Measurements from ENCODE around the gene FIBIN.

GRCh38 chr11:26987272-26987671, 6.6 kb upstream of the FIBIN start:
- TF ChIP-seq EZH2 (IDR thresholded peaks at IDR 0.05; ENCODE audit: insufficient read depth, low read length): no peak
- no peak for TF ChIP-seq CTCF (IDR thresholded peaks at IDR 0.05; ENCODE audit: insufficient read depth, low read depth, low read length)

Data from astrocyte (in vitro differentiated cells and primary cell).